Activated naive CD4-positive, alpha-beta T cell treated with anti-CD3 and anti-CD28 coated beads, Interleukin-2, amount 10 ng/mL, durations not matched to agents 7 days and 5 days (primary cell): Measurements from ENCODE around the gene OGT.
A peak's percentile ranks its signal among the peaks of the same experiment; 100 is the strongest.
"Not testable (repeated sequence)": the region's sequence is repeated elsewhere in the genome, so short reads cannot be mapped to it uniquely, and the experiment has no call there.

Experiments
- CTCF ChIA-PET: fragments of 350-600 bp; sonication (Branson Sonifier 250); formaldehyde crosslinking; loops from one replicate; lab custom pipeline; 2021; ENCODE audit warnings: antibody characterized with exemption; lab: Charles Lee
- DNase-seq: peaks from one replicate; pipeline ENCODE4 v3.0.0-alpha.2; 2020
- H3K27ac Mint-ChIP-seq: one replicate; pipeline ENCODE4 v1.8.0; 2021; ENCODE audit warnings: mild to moderate bottlenecking, moderate library complexity, mixed read lengths
- H3K27me3 Mint-ChIP-seq: one replicate; pipeline ENCODE4 v1.8.0; 2021; ENCODE audit warnings: mild to moderate bottlenecking, mixed read lengths
- H3K36me3 Mint-ChIP-seq: one replicate; pipeline ENCODE4 v1.8.0; 2021; ENCODE audit warnings: mixed read lengths
- H3K4me1 Mint-ChIP-seq: one replicate; pipeline ENCODE4 v1.8.0; 2021; ENCODE audit warnings: mixed read lengths
- H3K4me3 Mint-ChIP-seq: one replicate; pipeline ENCODE4 v1.8.0; 2021; ENCODE audit warnings: mild to moderate bottlenecking, moderate library complexity, mixed read lengths
- H3K9me3 Mint-ChIP-seq: one replicate; pipeline ENCODE4 v1.8.0; 2021; ENCODE audit warnings: mixed read lengths

The OGT gene

DNA sequence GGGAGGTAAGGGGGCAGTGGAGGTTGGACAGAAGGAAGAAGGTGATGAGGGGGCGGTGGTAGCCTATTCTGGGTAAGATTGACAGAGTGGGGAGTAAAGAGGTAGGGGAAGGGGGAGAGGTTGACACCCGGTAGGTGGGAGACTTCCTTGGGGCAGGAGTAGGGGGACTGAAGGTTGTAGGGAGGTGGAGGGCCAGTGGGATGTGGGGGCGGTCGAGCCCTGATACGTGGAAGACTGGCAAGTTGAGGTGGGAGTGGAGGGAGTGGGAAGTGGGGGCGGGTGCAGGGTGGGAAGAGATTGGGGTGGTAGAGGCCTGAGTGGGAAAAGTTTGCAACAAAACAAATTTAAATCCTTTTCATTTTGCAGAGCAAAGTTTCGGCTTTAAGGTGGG is 47.1 kb downstream of the OGT start:
- Mint-ChIP-seq H3K4me3 (no peak overlapping the region), H3K27me3 (no peaks in the 10 kb centered on the region), H3K4me1 (no peaks in the 10 kb centered on the region), H3K27ac (no peak overlapping the region), H3K36me3 (peaks cover 22% of the 10 kb centered on the region), H3K9me3 (no peaks in the 10 kb centered on the region)
- CTCF ChIA-PET = interaction anchor here (0.6 kb wide), 1 partner anchor 188 kb away, joined by 3 read pairs; no protein-coding TSS in a partner anchor
- DNase-seq = no peak

DNA sequence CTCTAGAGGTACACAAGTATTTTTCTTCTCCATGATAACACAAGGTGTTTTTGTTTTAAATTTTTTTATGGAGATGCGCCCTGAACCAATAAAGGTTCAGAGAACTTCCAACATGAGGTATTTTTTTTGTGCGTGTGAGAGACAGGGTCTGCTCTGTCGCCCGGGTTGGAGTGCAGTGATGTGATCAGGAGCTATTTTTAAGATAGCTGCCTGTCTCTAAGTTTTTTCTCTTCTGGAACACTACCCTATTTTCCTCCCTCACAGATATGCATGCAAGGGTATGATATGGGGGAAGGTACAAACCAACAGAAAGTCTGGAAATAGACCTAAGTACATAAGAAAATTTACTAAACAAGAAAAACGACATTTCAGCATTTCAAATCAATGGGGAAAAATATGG is 48.3 kb downstream of the OGT start:
- no peak overlapping the region for H3K4me3 Mint-ChIP-seq
- H3K9me3 Mint-ChIP-seq = no peaks in the 10 kb centered on the region
- CTCF ChIA-PET = no interaction called here
- peaks cover 2% of the 10 kb centered on the region for H3K4me1 Mint-ChIP-seq
- DNase-seq = no peak
- no peaks in the 10 kb centered on the region for H3K27me3 Mint-ChIP-seq
- H3K27ac Mint-ChIP-seq = no peak overlapping the region
- peaks cover 23% of the 10 kb centered on the region for H3K36me3 Mint-ChIP-seq

DNA sequence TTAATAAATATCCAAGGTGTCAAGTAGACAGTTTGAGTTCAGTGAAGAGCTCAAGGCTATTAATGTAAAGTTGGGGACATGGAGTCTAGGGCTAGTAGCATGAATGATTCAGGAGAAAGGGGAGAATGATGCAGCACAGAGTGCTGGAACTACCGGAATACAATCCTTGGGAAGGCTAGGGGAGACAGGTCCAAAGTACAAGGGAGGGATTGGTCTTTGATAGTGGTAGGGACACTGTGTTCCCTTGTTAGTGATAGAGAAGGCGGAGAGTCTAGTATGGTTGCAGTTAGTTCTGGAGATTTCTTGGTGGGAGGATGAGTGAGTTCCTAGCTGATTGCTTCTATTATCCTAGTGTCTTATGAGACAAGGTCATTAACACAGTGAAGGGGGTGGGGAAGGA is 54.0 kb downstream of the OGT start:
- Mint-ChIP-seq H3K4me1 (peaks cover 9% of the 10 kb centered on the region), H3K4me3 (no peak overlapping the region), H3K27me3 (no peaks in the 10 kb centered on the region), H3K27ac (no peak overlapping the region), H3K36me3 (peaks cover 15% of the 10 kb centered on the region), H3K9me3 (no peaks in the 10 kb centered on the region)
- DNase-seq = no peak
- CTCF ChIA-PET = no interaction called here

DNA sequence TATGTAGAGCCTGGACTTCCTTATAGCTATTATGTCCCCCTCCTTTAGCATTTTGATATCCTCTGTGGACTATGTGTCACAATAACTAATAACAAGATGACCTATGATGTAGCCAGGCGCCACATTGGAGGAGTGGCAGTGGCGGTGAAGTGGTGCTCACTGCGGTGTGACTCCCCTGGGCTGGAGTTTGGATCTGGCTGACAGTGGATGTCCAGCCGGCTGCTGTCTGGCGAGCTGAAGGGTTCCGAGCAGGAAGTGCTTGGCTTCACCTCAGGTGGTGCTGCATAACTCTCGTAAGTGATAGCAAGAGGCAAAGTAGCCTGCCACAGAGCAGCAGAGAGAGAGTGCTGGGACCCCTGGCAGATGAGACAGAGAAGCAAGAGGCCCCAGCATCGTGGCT is 60.3 kb downstream of the OGT start:
- CTCF ChIA-PET, DNase-seq, H3K4me3 Mint-ChIP-seq, H3K27ac Mint-ChIP-seq, H3K4me1 Mint-ChIP-seq, H3K9me3 Mint-ChIP-seq, H3K27me3 Mint-ChIP-seq: not testable (repeated sequence)
- peaks cover 15% of the 10 kb centered on the region for H3K36me3 Mint-ChIP-seq

DNA sequence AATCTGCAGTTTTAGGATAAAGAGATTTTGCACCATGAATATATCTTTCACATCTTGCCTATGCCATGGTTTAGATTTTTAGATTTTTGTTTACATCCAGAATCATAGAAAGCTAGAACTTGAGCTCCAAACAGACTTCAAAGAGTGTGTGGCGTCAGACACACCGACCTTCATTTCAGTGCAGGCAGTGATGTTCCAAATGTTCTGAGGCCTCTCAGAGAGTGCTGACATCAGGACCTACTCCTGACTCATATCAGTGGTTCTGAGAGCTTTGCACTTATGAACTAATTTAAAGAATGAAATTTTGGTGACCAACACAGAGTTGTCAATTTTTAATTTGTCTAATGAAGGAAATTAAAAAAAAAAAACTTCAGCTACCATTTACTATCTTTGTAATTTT is 67.1 kb downstream of the OGT start:
- Mint-ChIP-seq H3K36me3 (peaks cover 58% of the 10 kb centered on the region), H3K4me1 (peaks cover 11% of the 10 kb centered on the region), H3K27me3 (no peaks in the 10 kb centered on the region), H3K27ac (no peak overlapping the region), H3K9me3 (no peaks in the 10 kb centered on the region), H3K4me3 (no peak overlapping the region)
- CTCF ChIA-PET = interaction anchor here (0.7 to 1.2 kb wide), 2 partner anchors 34 to 52 kb away, joined by 3 read pairs; no protein-coding TSS in a partner anchor
- DNase-seq = no peak

DNA sequence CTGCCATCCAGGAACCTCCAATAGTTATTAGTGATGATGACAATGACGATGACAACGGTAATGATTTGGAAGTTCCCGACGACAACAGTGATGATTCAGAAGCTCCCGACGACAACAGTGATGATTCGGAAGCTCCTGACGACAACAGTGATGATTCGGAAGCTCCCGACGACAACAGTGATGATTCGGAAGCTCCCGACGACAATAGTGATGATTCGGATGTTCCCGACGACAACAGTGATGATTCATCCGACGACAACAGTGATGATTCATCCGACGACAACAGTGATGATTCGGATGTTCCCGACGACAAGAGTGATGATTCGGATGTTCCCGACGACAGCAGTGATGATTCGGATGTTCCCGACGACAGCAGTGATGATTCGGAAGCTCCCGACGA is 70.7 kb downstream of the OGT start:
- Mint-ChIP-seq H3K4me3 (no peak overlapping the region), H3K9me3 (no peaks in the 10 kb centered on the region), H3K27me3 (no peaks in the 10 kb centered on the region), H3K36me3 (peaks cover 69% of the 10 kb centered on the region), H3K4me1 (peaks cover 45% of the 10 kb centered on the region), H3K27ac (peak overlapping the region; percentile 11)
- CTCF ChIA-PET = no interaction called here
- DNase-seq = no peak

DNA sequence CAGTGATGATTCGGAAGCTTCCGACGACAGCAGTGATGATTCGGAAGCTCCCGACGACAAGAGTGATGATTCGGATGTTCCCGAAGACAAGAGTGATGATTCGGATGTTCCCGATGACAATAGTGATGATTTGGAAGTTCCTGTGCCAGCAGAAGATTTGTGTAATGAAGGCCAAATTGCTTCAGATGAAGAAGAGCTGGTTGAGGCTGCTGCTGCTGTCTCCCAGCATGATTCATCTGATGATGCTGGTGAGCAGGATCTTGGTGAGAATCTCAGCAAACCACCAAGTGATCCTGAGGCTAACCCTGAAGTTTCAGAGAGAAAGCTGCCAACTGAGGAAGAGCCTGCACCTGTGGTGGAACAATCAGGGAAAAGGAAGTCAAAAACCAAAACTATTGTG is 71.2 kb downstream of the OGT start:
- CTCF ChIA-PET = no interaction called here
- Mint-ChIP-seq H3K36me3 (peaks cover 74% of the 10 kb centered on the region), H3K27me3 (no peaks in the 10 kb centered on the region), H3K4me3 (no peak overlapping the region), H3K27ac (no peak overlapping the region), H3K9me3 (no peaks in the 10 kb centered on the region), H3K4me1 (peaks cover 50% of the 10 kb centered on the region)
- DNase-seq = no peak

DNA sequence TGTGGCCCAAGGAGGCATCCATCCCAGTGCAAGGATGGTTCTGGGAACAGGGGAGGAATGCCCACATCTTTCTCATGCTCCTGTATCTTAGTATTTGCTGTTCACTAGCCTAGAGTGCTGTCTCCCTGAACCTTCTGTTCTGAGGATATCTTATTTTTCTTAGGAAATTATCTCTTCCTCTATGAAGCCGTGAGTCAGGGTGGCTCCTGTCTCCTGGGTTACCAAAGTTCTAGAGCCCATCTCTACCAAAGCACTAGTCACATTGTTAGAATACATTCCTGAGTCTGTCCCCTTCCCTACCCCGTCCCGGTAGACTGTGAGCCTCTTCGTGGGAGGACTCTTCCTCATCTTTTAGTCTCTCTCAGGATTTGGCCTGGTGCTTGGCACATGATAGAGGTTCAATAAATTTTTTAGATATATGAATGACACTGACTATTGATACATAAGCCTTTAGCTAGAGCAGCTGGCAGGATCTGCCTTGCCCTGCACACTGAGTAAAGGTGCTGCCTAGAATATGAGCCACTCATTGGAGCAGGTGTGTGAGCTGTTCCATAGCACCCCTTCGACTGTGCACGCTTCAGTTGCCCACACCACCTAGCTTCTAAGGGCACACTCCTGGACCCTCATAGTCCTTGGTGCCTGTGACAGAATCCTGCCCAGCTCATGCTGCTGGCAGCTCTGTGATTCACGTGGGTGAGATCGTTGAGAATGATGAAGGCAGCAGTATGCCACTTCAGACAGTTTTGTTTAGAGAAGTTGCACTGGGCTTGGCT is 72.1 kb downstream of the OGT start:
- Mint-ChIP-seq H3K4me3 (no peak overlapping the region), H3K4me1 (peaks cover 58% of the 10 kb centered on the region), H3K36me3 (peaks cover 78% of the 10 kb centered on the region), H3K9me3 (no peaks in the 10 kb centered on the region), H3K27ac (peak overlapping the region; percentile 81), H3K27me3 (no peaks in the 10 kb centered on the region)
- DNase-seq = no peak
- CTCF ChIA-PET = interaction anchor here (0.6 to 1.1 kb wide), 2 partner anchors 10 to 47 kb away, joined by 3 read pairs; no protein-coding TSS in a partner anchor

DNA sequence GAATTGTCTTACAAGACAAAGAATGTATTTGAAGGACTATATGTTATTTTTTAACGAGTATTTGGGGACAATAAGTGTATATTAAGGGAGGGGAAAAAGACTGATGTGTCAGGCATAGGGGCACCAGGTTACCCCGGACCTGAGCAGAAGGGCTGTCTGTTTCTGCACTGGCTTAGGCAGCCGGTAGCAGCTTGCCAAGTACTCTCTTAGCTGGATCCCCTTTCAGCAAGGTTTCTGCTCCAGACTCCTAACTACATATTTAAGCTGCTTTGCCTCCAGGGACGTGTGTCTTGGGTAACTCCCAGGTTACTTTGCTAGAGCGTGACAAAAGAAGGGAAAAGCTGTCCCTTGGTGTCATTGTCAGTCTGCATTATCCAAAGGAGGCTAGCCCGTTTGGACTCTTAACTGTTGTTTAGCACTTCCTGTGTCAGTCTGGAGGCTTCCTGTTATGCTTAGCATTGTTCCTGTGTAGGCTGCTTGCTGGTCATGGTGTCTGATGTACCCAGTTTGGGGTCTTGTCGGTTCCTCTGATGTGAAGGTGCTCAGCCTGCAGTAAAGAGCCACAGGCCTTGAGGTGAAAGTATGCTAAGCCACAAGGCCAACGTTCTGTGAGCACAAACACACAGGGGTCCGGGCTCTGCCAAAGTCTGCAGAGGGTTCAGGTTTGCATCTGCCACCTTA is 73.8 kb downstream of the OGT start:
- Mint-ChIP-seq H3K36me3 (peaks cover 81% of the 10 kb centered on the region), H3K4me3 (no peak overlapping the region), H3K4me1 (peaks cover 71% of the 10 kb centered on the region), H3K9me3 (no peaks in the 10 kb centered on the region), H3K27ac (peak overlapping the region; percentile 93), H3K27me3 (no peaks in the 10 kb centered on the region)
- DNase-seq = peak; percentile 44
- CTCF ChIA-PET = interaction anchor here (0.6 kb wide), 1 partner anchor 16 kb away, joined by 3 read pairs; no protein-coding TSS in a partner anchor

DNA sequence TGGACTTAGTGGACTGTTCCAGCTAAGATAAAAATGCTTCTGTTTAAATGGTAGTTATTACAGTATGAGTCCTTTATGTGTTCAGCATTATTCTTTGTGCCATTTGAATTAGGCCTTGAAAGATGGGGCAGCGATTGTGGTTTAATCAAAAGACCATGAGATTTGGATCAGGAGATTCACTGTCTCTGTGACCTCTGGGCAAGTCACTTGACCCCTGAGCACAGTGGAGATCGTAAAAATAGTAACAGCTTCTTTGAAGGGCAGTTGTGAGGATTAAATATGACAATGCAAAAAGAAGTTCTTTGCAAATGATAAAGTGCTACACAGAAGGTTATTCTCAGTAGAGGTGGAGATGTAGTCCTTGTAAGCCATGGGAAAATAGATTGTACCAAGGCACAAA is 74.6 kb downstream of the OGT start:
- no peak for DNase-seq
- no peak overlapping the region for H3K4me3 Mint-ChIP-seq
- H3K4me1 Mint-ChIP-seq = peaks cover 72% of the 10 kb centered on the region
- H3K36me3 Mint-ChIP-seq = peaks cover 76% of the 10 kb centered on the region
- no peaks in the 10 kb centered on the region for H3K9me3 Mint-ChIP-seq
- CTCF ChIA-PET = no interaction called here
- no peaks in the 10 kb centered on the region for H3K27me3 Mint-ChIP-seq
- H3K27ac Mint-ChIP-seq = peak overlapping the region; percentile 93

DNA sequence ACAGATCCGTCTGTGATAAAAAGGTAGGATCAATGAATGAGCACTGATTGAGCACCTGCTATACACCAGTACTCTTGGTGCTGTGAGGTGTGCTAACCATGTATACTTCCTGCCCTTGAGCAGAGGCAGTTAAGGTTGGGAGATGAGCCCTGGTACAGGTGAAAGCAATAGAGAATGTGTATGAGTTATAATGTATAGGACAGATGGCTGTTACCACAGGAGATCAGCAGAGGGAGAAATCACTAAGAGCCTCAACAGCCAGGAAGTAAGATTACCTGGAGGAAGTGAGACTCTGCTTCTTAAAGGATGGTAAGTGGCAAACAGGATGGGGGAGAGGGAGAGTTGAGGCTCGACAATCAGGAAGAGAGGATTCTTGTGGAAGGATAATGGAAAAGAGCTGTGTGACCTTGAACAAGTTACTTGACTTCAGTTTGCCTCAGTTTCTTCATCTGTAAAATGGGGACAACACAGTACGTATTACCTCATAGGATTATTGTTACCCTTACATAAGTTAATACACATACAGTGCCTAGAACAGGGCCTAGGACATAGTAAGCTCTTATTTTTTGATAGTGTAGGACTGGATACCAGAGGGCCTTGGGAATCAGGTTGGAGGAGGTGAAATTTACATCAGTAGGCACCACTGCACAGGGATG is 76.3 kb downstream of the OGT start:
- Mint-ChIP-seq H3K27ac (peak overlapping the region; percentile 55), H3K4me1 (peaks cover 81% of the 10 kb centered on the region), H3K9me3 (no peaks in the 10 kb centered on the region), H3K4me3 (no peak overlapping the region), H3K36me3 (peaks cover 75% of the 10 kb centered on the region), H3K27me3 (no peaks in the 10 kb centered on the region)
- peak; percentile 31 for DNase-seq
- CTCF ChIA-PET = interaction anchor here (1.2 to 1.8 kb wide), 2 partner anchors 8 to 41 kb away, joined by 4 to 6 read pairs; no protein-coding TSS in a partner anchor

DNA sequence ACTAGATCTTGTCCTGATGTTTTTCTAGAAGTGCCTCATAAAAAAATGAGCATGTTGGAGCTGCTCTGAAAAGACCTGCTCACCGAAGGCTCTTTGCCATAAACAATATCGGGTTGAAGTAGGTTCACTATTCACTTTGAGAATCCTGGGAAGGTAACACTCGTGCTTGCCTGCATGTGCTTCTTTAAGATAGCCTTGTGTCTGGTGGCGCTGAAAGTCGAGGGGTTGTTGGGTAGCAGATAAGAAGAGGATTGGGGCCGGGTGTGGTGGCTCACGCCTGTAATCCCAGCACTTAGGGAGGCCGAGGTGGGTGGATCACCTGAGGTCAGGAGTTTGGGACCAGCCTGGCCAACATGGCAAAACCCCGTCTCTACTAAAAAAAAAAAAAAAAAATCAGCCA is 78.8 kb downstream of the OGT start:
- Mint-ChIP-seq H3K4me1 (peaks cover 80% of the 10 kb centered on the region), H3K36me3 (peaks cover 73% of the 10 kb centered on the region)
- H3K27me3 Mint-ChIP-seq, CTCF ChIA-PET, DNase-seq, H3K4me3 Mint-ChIP-seq, H3K27ac Mint-ChIP-seq, H3K9me3 Mint-ChIP-seq: not testable (repeated sequence)

DNA sequence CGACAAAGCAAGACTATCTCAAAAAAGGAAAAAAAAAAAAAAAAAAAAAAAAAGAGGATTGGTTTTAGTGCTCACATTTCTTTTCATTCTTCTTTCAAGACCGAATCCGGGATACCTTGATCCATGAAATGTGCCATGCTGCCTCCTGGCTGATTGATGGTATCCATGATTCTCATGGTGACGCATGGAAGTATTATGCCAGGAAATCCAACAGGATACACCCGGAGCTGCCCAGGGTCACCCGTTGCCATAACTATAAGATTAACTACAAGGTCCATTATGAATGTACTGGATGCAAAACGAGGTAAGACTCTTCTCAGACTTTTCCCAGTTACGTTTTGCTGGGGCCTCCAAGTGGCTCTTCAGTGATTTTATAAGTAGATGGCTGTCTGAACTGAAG is 79.4 kb downstream of the OGT start:
- CTCF ChIA-PET = no interaction called here
- Mint-ChIP-seq H3K27me3 (no peaks in the 10 kb centered on the region), H3K27ac (no peak overlapping the region), H3K9me3 (no peaks in the 10 kb centered on the region), H3K4me1 (peaks cover 80% of the 10 kb centered on the region), H3K4me3 (no peak overlapping the region), H3K36me3 (peaks cover 74% of the 10 kb centered on the region)
- no peak for DNase-seq

DNA sequence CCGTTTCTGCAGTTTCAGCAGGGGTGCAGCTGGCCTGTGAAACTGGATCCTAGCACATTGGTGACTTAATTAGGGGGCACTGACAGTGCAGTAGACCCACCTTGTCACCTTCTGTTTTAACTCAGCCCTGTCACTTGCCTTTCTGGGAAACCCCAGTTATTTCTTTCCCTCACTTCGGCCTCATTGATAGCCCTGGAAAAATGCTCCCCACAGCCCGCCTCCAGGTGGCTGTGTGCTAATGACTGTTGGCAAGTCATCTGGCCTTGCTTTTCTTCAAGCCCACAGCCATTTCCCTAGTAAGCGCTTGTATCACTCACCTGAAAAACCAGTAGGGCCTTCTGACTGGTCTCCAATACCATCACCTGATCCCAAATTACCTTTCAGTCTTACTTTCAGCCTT is 82.2 kb downstream of the OGT start:
- H3K27ac Mint-ChIP-seq = no peak overlapping the region
- peaks cover 60% of the 10 kb centered on the region for H3K36me3 Mint-ChIP-seq
- H3K9me3 Mint-ChIP-seq = no peaks in the 10 kb centered on the region
- DNase-seq = no peak
- H3K27me3 Mint-ChIP-seq = no peaks in the 10 kb centered on the region
- H3K4me3 Mint-ChIP-seq = no peak overlapping the region
- peaks cover 79% of the 10 kb centered on the region for H3K4me1 Mint-ChIP-seq
- CTCF ChIA-PET = interaction anchor here (1.1 kb wide), 1 partner anchor 10 kb away, joined by 3 read pairs; no protein-coding TSS in a partner anchor
